Esophagus muscularis mucosa (tissue), 3 donors: ENCODE data around the gene HDAC5.

Source experiments
- POLR2A ChIP-seq: fragments of 450-650 bp; IDR thresholded peaks from one replicate; pipeline ENCODE4 v1.6.1; 2017; ENCODE audit warnings: antibody characterized with exemption, moderate library complexity, mild to moderate bottlenecking, low read depth
- POLR2AphosphoS5 ChIP-seq, 2 donors: sonication (generic); formaldehyde crosslinking; IDR thresholded peaks; one replicate each; pipeline ENCODE4 v1.6.1; 2017; ENCODE audit warnings: antibody characterized with exemption in 2 of 2
- TF ChIP-seq, protein P1 (sequence below), 3 experiments: fragments of 200-600 bp in 2 of 3; fragments of 450-650 bp in 1 of 3; sonication (generic) in 2 of 3; IDR thresholded peaks; one replicate each; pipeline ENCODE4 v1.5.1; 2017 to 2019; ENCODE audit warnings: antibody characterized with exemption in 3 of 3, mild to moderate bottlenecking in 2 of 3, moderate library complexity in 1 of 3

DNA sequence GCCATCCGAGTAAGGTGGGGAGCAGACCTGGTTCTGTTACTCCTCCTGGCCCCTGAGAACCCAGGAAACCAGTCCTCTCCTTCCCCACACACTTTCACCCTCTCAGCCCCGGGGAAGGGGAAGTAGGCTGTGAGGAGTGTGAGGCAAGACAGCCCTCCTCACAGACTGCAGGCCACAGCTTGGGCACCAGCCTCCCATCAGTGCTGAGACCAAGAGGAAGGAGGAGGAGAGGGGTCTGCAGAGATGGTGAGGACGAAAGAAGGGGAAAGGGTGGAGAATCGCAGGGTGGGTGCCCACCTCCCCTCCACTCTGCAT is 45.9 kb downstream of the HDAC5 start:
- TF ChIP-seq, protein P1, sequence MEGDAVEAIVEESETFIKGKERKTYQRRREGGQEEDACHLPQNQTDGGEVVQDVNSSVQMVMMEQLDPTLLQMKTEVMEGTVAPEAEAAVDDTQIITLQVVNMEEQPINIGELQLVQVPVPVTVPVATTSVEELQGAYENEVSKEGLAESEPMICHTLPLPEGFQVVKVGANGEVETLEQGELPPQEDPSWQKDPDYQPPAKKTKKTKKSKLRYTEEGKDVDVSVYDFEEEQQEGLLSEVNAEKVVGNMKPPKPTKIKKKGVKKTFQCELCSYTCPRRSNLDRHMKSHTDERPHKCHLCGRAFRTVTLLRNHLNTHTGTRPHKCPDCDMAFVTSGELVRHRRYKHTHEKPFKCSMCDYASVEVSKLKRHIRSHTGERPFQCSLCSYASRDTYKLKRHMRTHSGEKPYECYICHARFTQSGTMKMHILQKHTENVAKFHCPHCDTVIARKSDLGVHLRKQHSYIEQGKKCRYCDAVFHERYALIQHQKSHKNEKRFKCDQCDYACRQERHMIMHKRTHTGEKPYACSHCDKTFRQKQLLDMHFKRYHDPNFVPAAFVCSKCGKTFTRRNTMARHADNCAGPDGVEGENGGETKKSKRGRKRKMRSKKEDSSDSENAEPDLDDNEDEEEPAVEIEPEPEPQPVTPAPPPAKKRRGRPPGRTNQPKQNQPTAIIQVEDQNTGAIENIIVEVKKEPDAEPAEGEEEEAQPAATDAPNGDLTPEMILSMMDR (IDR thresholded peaks at IDR 0.05) = no peak
- TF ChIP-seq POLR2A (no peak), POLR2AphosphoS5 (IDR thresholded peaks at IDR 0.05) (no peak)
